HG03097 (cell line): ENCODE measurements around the gene TSSK2.
A peak's percentile ranks its signal among the peaks of the same experiment; 100 is the strongest.
"Not testable (repeated sequence)": the region's sequence is repeated elsewhere in the genome, so short reads cannot be mapped to it uniquely, and the experiment has no call there.

ENCODE experiments used
- ATAC-seq: cut with Tn5 transposase; IDR thresholded peaks from one replicate; pipeline ENCODE4 v1.9.1; 2021; ENCODE audit not compliant: unreplicated experiment, low FRiP score

The TSSK2 gene

DNA sequence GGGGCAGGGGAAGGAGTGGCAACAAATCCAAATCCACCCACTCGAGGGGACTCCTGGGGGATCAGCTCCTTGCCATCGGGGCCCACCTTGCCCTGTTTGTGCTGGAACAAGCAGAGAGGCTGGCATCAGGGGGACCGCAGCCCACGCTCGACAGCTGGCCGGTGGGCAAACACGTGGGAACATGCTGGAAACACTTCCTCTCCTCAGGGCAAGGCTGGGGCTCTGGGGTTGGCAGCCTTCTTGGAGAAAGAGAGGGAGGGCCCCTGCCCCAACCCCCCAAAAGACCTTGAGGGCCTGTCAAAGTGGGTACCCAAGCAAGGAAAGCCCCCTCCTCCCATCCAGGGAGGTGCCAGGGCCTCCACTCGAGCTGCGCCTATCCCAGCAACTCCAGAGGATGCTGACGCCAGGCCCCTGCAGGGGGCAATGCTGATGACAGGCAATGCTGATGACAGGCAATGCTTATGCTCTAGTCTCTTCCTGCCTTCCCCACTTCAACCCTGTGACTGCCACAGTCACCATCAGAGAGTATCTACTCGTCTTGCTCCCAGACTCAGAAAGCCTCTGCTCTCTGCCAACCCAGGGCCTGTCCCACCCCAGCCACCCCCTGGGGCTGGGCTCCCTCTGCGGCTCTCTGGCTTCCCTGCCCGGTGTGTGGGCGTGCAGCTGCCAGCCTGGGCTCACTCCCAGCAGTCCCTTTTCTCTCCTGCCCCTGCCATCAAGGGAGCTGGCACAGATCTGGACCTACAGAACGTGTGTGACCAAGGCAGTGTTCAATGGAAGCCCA is 7.3 kb downstream of the TSSK2 start:
- no peak for ATAC-seq

DNA sequence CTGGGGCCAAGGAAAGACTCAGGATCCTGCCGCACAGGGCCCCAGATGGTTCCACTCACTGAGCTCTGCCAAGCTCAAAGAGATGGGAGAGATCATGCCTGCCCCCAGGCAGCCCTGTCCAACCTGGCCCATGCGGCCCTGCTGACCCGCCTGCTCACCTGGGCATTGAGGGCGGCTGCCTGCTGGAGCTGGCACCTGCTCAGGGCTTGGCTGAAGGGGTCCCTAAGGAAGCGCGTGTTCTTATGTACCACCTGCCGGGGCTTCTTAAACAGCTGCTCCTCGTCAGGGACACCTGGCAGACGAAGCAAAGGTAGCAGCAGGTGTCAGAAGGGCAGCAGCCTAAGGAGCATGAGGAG is 7.9 kb downstream of the TSSK2 start:
- no peak for ATAC-seq

DNA sequence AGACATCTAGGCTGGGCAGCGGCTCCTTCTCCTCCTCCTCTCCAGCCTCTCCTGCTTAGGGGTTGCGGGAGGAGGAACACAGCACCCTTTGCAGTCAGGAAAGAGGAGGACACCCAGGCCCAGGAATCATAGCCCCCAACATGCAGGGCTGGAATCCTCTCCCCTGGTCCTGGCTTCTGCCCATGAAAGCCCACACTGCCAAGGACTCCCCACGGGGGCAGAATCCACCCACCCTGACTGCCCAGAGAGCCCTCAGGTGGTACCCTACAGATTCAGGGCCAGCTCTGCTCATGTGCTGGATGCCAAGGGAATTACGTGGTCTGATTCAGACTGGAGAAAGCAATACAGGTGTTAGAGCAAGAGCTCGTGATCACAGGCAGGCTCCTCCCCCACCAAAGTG is 8.9 kb downstream of the TSSK2 start:
- ATAC-seq = no peak

DNA sequence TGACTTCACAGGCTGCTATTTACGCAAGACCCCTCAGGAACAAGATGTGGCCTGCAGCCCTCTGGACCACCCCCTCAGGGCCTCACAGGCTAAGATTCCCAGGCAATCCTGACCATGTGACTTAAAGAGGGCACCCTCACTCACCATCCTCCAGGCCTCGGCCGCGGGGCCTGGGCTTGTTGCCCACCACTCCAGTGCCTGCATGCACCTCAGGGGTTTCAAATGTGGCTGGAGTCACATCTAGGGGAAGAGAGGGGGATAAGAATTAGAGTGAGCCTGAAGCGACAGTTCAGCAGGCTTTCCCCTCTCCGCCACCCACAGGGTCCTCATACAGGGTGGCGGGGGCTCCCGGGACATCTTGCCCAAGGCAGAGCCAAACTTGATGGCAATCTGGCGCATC is 11.3 kb downstream of the TSSK2 start:
- no peak for ATAC-seq

DNA sequence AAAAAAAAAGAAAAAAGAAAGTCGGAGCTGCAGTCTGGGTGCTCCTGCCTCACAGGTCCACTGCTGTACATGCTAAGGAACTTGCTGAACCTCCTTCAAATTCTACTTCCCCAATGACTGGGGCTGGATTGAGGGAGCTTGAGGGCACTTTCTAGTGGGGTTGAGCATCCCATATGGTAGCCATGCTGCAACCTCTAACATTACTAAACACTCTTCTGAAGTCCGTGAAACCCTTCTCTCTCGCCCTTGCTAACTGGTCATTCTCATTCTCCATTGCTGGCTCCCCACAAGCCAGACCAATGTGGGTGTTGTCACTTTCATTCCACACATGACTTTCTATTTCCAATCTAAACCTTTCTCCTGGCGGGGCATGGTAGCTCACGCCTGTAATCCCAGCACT is 12.1 kb downstream of the TSSK2 start:
- no peak for ATAC-seq

DNA sequence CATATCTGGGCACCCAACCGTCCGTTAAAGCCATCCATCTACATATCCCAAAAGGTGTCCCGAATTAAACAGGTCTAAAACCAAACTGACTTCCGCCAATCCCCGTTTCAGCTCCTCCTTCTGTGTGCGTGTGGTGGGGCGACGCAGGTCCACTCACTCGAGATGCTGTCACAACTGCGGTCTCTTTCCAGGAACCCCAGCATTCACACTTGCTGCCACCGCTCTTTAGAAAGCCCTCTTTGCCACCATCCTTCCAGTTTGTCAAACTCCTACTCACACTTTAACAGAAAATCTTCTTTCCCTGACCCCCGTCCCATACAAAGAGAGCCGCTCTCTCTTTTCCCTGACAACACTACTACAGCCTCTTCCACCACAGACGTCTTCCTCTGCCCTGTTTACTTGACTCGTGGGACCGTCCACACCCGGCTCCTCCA is 12.9 kb downstream of the TSSK2 start:
- peak; percentile 7 for ATAC-seq

DNA sequence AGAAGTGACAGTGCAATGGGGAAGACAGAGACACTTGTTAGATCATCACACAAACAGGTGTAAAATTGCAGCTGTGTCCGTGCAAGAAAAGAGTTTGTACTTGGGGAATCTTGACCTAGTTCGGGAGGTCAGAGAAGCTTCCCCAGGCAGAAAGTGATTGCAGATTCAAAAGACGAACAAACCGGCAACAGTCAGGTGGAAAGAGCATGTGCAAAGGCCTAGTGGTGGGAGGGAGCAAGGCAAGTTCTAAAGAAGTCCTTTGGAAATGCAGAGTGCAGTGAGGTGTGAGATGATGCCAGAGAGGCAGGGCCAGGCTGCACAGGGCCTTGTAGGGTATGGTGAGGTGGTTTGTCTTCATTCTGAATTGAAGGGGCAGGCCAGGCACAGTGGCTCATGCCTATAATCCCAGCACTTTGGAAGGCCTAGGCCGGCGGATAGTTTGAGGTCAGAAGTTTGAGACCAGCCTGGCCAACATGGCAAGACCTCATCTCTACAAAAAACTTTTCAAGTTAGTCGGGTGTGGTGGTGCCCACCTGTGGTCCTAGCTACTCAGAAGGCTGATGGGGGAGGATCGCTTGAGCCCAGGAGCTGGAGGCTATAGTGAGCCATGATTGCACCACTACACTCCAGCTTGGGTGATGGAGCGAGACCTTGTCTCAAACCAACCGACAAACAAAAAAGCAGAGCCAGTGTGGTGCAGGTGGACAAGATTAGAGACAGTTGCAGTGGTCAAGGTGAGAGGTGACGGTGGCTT is 15.3 kb downstream of the TSSK2 start:
- no peak for ATAC-seq

DNA sequence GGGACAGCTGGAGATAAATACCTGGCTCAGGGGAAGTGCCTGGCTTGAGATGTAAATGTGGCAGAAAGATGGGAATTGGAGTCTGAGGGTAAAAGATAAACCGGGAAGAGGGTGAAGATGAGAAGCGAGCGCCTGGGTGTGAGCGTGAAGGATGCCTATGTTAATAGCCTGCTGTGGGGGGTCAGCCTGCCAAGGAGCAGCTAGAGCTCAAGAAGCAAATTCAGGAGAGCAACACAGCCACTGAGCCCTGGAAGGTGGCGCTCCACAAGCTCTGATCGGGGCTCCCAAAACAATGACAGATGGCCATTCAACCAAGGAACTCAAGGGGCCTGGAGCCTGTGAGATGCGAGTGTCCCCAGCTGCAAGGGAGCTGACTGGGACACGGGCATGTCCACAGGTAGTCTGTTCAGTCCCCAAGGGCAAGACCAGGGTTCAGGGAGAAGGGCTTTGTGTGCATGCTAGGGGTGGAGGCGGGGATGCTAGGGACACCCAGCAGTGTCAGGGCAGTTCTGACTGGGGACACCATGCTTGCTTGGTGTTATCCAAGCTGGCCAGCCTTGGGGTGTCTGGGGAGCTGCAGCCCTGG is 16.2 kb downstream of the TSSK2 start:
- ATAC-seq = no peak

DNA sequence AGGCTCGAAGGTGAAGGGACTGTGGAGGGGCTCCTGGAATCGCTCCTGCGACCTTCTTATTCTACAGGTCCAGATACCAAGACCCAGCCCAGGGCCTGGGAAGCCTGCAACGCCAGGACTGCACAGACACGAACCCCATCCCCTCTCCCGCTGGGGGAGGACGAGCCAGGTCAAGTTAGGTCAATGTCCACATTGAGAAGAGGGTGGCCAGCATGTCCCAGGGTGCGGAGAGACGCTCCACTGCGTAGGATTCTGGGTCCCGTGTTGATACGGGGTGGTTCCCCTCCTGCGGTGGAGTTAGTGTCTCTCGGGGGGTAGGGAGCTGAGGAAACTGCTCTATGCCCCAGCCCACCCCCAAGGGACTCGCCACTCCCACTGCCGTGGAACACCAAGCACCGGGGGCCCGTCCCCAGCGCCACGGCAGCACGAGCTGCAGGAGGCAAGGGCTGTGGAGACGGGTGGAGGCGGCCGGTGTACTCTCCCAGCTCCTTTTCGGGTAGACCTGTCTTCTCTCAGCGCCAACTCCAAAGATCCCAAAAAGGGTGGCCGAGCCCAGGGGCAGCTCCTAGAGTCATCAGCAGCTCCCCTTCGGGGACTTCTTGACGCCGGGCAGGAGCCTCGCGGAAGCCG is 17.4 kb downstream of the TSSK2 start:
- no peak for ATAC-seq

DNA sequence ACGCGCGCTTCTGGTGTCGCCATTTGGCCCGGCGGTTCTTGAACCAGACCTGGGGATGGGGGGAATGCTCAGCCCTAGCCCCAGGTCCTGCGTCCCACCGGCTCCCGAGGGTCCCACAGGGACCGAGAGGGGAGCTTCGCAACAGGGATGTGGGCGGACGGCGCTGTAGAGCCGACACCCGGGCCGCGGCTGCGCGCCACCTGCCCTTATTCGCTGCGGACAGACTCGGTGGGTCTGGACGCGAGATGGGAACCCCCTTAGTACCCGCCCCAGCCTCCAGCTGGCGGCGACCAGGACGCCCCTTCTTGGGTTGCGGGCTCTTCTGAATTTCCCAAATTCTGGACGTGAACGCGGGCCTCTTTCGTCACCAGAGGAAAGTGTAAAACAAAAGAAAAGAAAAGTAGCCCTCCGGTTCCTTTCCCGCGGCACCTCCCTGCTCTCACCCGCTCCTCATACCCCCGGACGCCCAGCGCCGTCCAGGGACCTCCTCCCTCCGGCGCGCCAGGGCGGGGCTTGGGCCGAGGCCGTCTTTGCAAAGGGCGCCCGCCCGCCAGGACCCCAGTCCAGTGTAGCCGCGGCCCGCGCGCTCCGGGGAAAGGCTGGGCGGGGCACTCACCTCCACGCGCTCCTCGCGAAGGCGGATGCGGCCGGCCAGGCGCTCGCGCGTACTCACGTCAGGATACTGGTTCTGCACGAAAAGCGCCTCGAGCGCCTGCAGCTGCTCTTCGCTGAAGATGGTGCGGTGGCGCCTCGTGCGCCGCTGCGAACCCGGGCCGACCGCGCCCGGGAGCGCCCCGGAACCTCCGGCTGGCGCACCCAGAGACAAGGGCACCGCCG is 18.2 kb downstream of the TSSK2 start:
- ATAC-seq = no peak

DNA sequence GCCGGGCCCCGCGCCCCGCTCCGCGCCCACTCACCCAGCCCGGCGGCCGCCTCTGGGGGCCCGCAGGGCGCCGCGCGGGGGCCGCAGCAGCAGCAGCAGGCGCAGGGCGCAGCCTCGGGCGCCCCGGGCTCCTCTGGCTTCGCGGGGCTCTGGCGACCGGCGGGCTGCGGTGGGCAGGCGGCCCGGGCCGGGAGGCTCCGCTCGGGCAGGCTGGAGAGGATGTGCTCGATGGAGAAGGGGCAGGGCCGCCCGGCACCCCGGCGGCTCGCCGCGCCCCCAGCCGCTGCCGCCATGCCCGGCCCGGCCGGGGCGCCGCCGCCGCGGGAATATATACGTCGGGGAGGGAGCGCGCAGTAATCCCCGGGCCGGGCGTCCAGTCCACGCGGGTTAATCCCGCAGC is 18.9 kb downstream of the TSSK2 start, which contains the start of gene GSC2:
Gene GSC2, minus strand, starts transcription at position 302 of the 400 bp plus-strand sequence. Its CDS starts 9 bp downstream, at position 293.
- ATAC-seq = no peak

DNA sequence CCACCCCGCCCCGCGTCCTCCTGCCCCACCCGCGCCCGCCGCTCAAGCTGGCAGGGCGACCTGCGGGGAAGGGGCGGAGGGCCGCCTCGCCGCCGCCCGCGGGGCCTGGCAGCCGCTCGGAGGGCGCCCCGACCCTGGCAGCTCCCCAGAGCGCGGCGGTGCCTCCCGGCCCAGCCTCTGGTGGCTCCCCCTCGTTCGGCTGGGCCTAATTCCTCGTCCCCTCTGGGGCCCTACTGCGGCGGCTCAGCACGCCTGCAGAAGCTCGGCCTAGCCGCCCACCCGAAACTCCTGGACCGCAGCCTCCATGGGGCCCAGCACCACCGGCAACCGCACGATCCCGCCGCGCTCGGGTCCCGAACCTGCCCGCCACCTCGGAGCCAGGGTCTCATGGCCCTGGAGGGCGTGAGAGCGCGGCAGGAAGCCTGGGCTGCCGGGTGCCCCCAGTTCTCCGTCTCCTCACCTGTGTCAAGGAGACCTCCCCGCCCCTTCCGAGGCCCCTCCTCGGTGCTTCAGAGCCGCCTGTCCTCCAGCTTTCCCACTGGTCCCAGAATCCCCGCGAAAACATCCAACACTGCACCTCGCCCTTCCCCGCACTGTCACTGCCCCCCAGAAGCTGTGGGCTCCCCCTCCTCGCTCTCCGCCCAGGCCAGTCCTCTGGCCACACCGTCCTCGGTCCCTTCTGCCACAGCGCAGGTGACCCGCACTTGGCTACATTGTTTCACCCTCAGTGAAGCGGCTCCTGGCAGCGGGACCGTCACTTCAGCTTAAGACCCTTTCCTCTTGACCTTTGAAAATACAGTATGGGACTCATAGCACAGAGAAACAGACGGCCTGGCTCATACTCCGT is 19.6 kb downstream of the TSSK2 start:
- ATAC-seq = no peak

DNA sequence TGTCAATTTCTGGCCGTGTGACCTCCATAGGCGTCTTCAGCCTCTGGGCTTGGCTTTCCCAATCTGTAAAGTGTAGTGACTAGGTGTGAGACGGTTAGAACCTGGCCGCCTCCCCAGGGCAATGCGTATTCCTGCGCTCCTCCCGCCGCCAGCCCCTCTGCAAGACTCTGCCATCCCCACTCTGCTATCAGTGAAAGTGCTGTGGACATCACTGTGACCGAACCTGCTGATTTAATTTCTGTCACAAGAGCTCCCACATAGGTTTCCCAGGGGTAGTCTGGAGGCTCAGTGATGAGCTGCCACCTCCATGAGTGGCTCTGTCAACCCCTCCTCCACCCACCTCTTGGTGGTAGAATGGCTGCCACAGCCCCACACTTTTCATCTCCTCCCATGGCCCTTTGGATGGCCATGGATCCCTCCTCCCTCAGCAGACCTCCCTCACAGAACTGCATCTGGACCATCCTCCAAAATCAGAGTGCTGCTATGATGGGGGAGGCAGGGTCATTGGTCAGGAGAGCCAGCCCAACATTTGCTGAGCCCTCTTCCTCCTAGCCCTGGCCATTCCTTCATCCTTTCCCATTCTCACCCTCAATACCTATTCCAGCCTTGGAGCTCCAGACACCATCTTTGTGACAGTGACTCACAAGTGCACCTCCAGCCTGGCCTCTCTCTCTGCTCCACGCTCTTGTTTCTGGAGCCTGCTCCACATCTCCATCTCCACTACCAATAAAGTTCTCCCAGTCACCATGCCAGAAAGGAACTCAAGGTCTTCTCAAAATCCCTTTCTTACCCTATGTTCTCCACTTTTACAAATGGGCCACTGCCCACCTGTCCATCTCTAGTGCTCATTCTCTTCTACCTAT is 20.5 kb downstream of the TSSK2 start:
- ATAC-seq = no peak

DNA sequence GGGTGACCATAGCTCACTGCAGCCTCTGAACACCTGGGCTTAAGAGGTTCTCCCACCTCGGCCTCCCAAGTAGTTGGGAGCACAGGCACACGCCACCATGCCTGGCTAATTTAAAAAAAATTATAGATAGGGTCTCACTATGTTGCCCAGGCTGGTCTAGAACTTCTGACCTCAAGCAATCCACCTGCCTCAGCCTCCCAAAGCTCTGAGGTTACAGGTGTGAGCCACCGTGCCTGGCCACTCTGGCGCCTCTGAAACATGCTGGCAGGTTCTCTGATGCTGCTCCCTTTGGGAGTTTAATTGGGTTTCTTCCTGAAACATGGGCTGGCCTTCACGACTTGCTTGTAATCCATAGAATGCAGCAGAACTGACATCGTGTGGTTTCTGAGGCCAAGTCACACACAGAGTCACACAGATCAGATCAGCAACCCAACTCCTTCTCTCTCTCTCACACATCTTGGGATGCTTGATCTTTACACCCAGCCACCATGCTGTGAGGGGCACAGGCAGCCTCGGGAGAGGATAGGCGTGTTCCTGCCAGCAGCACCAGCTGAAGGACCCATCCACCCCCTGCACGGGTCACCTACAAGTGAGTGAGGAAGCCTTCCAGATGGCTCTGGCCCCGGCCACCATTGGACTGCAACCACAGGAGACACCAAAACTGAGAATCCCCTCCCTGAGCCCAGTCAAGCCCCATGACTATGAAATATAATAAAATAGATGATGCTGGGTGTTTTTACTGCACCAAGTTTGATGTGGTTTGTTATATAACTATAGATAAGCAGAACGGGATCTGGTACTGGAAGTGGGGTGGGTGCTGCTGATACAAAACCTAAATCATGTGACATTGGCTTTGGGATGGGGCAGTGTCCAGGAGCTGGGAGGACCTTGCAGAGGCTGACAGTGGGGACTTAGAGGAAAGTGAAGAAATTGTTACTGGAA is 22.1 kb downstream of the TSSK2 start:
- no peak for ATAC-seq

DNA sequence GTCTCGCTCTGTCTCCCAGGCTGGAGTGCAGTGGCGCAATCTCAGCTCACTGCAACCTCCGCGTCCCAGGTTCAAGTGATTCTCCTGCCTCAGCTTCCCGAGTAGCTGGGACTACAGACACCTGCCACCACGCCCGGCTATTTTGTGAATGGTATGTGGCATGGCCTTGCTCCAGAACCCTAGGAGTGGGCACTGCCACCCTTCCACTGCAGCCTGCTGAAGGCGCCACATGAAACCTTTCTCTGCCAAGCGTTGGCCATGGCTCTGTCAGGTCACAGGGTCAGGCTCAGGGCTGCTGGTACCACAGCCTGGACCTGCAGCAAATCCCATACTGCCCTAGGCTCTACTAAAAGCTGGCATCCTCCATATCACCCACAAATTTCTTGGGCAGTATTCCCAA is 25.0 kb downstream of the TSSK2 start:
- not testable (repeated sequence) for ATAC-seq

DNA sequence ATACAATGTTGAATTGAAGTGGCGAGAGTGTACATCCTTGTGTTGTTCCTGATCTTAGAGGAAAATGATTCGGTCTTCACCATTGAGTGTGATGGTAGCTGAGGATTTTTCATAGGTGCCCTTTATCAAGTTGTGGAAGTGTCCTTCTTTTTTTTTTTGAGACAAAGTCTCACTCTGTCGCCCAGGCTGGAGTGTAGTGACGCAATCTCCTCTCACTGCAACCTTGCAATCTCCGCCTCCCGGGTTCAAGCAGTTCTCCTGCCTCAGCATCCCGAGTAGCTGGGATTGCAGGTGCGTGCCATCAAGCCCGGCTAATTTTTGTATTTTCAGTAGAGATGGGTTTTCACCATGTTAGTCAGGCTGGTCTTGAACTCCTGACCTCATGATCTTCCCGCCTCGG is 27.5 kb downstream of the TSSK2 start:
- ATAC-seq = not testable (repeated sequence)

DNA sequence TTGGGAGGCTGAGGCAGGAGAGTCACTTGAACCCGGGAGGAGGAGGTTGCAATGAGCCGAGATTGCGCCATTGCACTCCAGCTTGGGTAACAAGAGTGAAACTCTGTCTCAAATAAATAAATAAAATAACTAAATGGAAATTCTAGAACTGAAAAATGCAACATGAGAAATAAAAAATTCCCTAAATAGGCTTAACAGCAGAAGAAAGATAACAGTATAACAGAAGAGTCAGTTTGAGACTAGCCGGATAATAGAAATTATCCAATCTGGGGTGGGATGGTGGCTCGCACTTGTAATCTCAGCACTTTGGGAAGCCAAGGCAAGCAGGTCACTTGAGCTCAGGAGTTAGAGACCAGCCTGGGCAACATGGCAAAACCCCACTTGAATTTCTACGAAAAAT is 33.3 kb downstream of the TSSK2 start:
- no peak for ATAC-seq
